A549 treated with dexamethasone at 1 μM for 4 hours (cell line): Measurements from ENCODE around the gene EFR3B. TPM values are rescaled to one million over a fixed set of nuclear protein-coding genes. Genes with fewer than 3 reads are reported as not detected.

Source experiments
- total RNA-seq: library from RNA; stranded (reverse); fragments of 200-300 nt; extraction: Qiagen RNA extraction; gene quantifications from 5 replicates; pipeline ENCODE4 v1.2.3, GENCODE V29; 2022

Gene EFR3B
- 7.9 to 11.1 TPM (median 10.0 TPM) in 5 replicates for total RNA-seq

DNA sequence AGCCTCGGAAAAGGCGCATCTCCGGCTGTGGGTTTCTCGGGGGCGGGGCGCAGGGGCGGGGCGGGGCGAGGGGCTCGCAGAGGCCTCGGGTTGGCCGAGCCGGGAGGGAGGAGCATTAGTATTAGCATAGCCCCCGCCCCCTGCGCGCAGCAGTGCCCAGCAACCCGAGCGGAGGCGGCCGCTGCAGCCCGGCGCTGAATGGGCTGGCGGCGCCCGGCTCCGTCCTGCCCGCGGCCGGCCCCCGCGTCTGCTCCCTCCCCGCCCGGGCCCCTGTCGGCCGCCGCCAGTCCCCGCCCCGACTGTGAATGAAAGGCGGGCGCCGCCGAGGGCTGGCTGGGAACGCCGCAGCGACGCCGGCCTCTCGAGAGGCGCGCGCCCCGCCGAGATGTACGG lies at the start of gene EFR3B:
Gene EFR3B, plus strand, starts transcription at position 149 of the 393 bp plus-strand sequence. Its CDS starts 237 bp downstream, at position 386.

GRCh38 chr2:25168256-25169072 lies 126.6 kb downstream of the EFR3B start, which contains the start of gene POMC:
POMC (minus strand) TSS chr2:25168580; CDS start chr2:25164772, 3,808 bp downstream.

Other genes starting within 250 kb of the EFR3B start
- 47.7 to 58.9 TPM (median 54.5 TPM) in 5 replicates for gene PTRHD1, start 248.7 kb upstream of the EFR3B start, total RNA-seq
- gene CENPO, start 248.7 kb upstream of the EFR3B start, total RNA-seq, result 47.4 to 52.1 TPM (median 49.4 TPM) in 5 replicates
- 70.4 to 93.5 TPM (median 81.9 TPM) in 5 replicates for gene ADCY3, start 121.8 kb upstream of the EFR3B start, total RNA-seq
- 1.8 to 2.8 TPM (median 2.4 TPM) in 5 replicates for gene DNAJC27, start 70.1 kb upstream of the EFR3B start, total RNA-seq
- 0.09 to 0.10 TPM in 2 of 5 replicates, not detected in the others for gene POMC, start 126.5 kb downstream of the EFR3B start, total RNA-seq